IMR-90 (cell line): ENCODE measurements around the gene ALB. TPM values are rescaled to one million over a fixed set of nuclear protein-coding genes. Genes with fewer than 3 reads are reported as not detected.

ENCODE experiments used
- ATAC-seq: fragments of 200-7000 bp; cut with Tn5 transposase; 2 replicates; pipeline ENCODE4 v1.9.1; 2020; ENCODE audit warnings: low read depth, mild to moderate bottlenecking, moderate library complexity
- BruUV-seq: library from RNA; stranded (reverse); fragments of 400-500 nt; replicated peaks from 2 replicates; lab custom pipeline; 2021; lab: Mats Ljungman, UMichigan
- CTCF ChIA-PET: fragments of 300-600 bp; formaldehyde crosslinking; extraction: SDS; loops from one replicate; lab custom pipeline; 2021; ENCODE audit warnings: antibody characterized with exemption; lab: Yijun Ruan, JAX
- POLR2A ChIA-PET: fragments of 300-600 bp; sonication (Branson Sonifier 250); formaldehyde crosslinking; loops from one replicate; lab custom pipeline; 2022; ENCODE audit warnings: antibody characterized with exemption; ENCODE audit not compliant: unreplicated experiment; lab: Charles Lee
- DNase-seq: peaks from one replicate; pipeline ENCODE4 v3.0.0; 2013
- H2AFZ ChIP-seq: replicated peaks from 2 replicates; pipeline ENCODE3; 2013; ENCODE audit warnings: low read length, mild to moderate bottlenecking; ENCODE audit not compliant: poor library complexity
- H2AK5ac ChIP-seq: 2 replicates; pipeline ENCODE4 v1.6.1; 2013; ENCODE audit warnings: low read depth, low read length, inconsistent platforms
- H2AK9ac ChIP-seq: replicated peaks from 2 replicates; pipeline ENCODE3; 2013; ENCODE audit warnings: mild to moderate bottlenecking, low read depth, low read length, moderate library complexity; ENCODE audit not compliant: poor library complexity
- H2BK120ac ChIP-seq: 2 replicates; pipeline ENCODE4 v1.6.1; 2013; ENCODE audit warnings: low read depth, low read length, inconsistent platforms
- H2BK15ac ChIP-seq: 3 replicates; pipeline ENCODE4 v1.6.1; 2013; ENCODE audit warnings: low read depth, low read length, inconsistent platforms
- H2BK20ac ChIP-seq: 2 replicates; pipeline ENCODE4 v1.6.1; 2013; ENCODE audit warnings: low read depth, mild to moderate bottlenecking, inconsistent platforms, low read length, moderate library complexity
- H2BK5ac ChIP-seq: 2 replicates; pipeline ENCODE4 v1.6.1; 2013; ENCODE audit warnings: mild to moderate bottlenecking, low read depth, low read length, inconsistent platforms; ENCODE audit not compliant: poor library complexity, severe bottlenecking
- H3K14ac ChIP-seq: replicated peaks from 2 replicates; pipeline ENCODE4 v1.6.1; 2013; ENCODE audit warnings: low read depth, low read length, inconsistent platforms
- H3K18ac ChIP-seq: 2 replicates; pipeline ENCODE4 v1.6.1; 2013; ENCODE audit warnings: low read depth, low read length, control low read depth
- H3K23ac ChIP-seq: 2 replicates; pipeline ENCODE4 v1.6.1; 2013; ENCODE audit warnings: low read depth, low read length, inconsistent platforms
- H3K27ac ChIP-seq: 2 replicates; pipeline ENCODE4 v1.5.1; 2013; ENCODE audit warnings: mild to moderate bottlenecking, control low read depth, low read length; ENCODE audit not compliant: insufficient read depth
- H3K27me3 ChIP-seq: 2 replicates; pipeline ENCODE4 v1.6.1; 2013; ENCODE audit warnings: low read length; ENCODE audit not compliant: control insufficient read depth, insufficient read depth
- H3K36me3 ChIP-seq: 2 replicates; pipeline ENCODE4 v1.6.1; 2013; ENCODE audit warnings: low read length, mixed read lengths; ENCODE audit not compliant: control insufficient read depth, insufficient read depth
- H3K4ac ChIP-seq: 2 replicates; pipeline ENCODE4 v1.6.1; 2013; ENCODE audit warnings: low read depth, low read length, inconsistent platforms
- H3K4me1 ChIP-seq: 2 replicates; pipeline ENCODE4 v1.6.1; 2013; ENCODE audit warnings: low read length, mixed read lengths; ENCODE audit not compliant: control insufficient read depth, insufficient read depth
- H3K4me2 ChIP-seq: 2 replicates; pipeline ENCODE4 v1.6.1; 2013; ENCODE audit warnings: low read depth, mild to moderate bottlenecking, control low read depth, low read length, moderate library complexity
- H3K4me3 ChIP-seq: 2 replicates; pipeline ENCODE4 v1.5.1; 2013; ENCODE audit warnings: low read depth, mild to moderate bottlenecking, control low read depth, low read length, moderate library complexity; ENCODE audit not compliant: insufficient read depth
- H3K56ac ChIP-seq: 2 replicates; pipeline ENCODE4 v1.6.1; 2013; ENCODE audit warnings: low read length, inconsistent platforms; ENCODE audit not compliant: insufficient read depth; ENCODE audit errors: extremely low read depth
- H3K79me1 ChIP-seq, 2 experiments: 2 replicates each; pipeline ENCODE4 v1.6.1; 2013; ENCODE audit warnings: low read length in 2 of 2, inconsistent platforms in 1 of 2, low read depth in 1 of 2
- H3K9ac ChIP-seq: 2 replicates; pipeline ENCODE4 v1.6.1; 2013; ENCODE audit warnings: low read depth, low read length, control low read depth
- H3K9me1 ChIP-seq: 2 replicates; pipeline ENCODE4 v1.6.1; 2013; ENCODE audit warnings: low read length, inconsistent platforms; ENCODE audit not compliant: insufficient read depth
- H3K9me3 ChIP-seq: 2 replicates; pipeline ENCODE4 v1.6.1; 2013; ENCODE audit warnings: low read length; ENCODE audit not compliant: control insufficient read depth, insufficient read depth
- H4K20me1 ChIP-seq: 2 replicates; pipeline ENCODE4 v1.6.1; 2013; ENCODE audit warnings: low read length, inconsistent platforms; ENCODE audit not compliant: insufficient read depth
- H4K5ac ChIP-seq: 2 replicates; pipeline ENCODE4 v1.6.1; 2013; ENCODE audit warnings: mild to moderate bottlenecking, low read depth, low read length, control low read depth
- H4K8ac ChIP-seq, 2 experiments: 2 replicates each; pipeline ENCODE4 v1.6.1; 2013; ENCODE audit warnings: low read depth in 2 of 2, low read length in 2 of 2, control low read depth in 1 of 2, inconsistent platforms in 1 of 2
- H4K91ac ChIP-seq: 2 replicates; pipeline ENCODE4 v1.6.1; 2013; ENCODE audit warnings: low read depth, low read length, inconsistent platforms; ENCODE audit not compliant: insufficient read depth
- CEBPB ChIP-seq: IDR thresholded peaks from 2 replicates; pipeline ENCODE4 v1.6.1; 2012; ENCODE audit warnings: low read depth, low read length, improper control_type of control experiment
- MAZ ChIP-seq: IDR thresholded peaks from 2 replicates; pipeline ENCODE4 v1.6.1; 2012; ENCODE audit warnings: low read depth, mild to moderate bottlenecking, low read length, improper control_type of control experiment, moderate library complexity, borderline replicate concordance
- POLR2A ChIP-seq: IDR thresholded peaks from 2 replicates; pipeline ENCODE4 v1.6.1; 2012; ENCODE audit warnings: mild to moderate bottlenecking, low read depth, low read length
- WGBS, 2 experiments: methylation state at CpG; one replicate each; pipeline versions ENCODE4 v1.1.5 to v1.1.7; 2013; ENCODE audit warnings: missing lambda C conversion rate in 2 of 2; ENCODE audit not compliant: insufficient read length in 1 of 2; ENCODE audit errors: extremely low coverage in 2 of 2; 5-methylcytosine and 5-hydroxymethylcytosine counted together
- dilution Hi-C: fragments of 300-500 bp; cut with HindIII; formaldehyde crosslinking; loops from one replicate; pipeline ENCODE4 v1.14.3; 2018; ENCODE audit warnings: low sequenced_read_pairs; ENCODE audit not compliant: unreplicated experiment
- in situ Hi-C: fragments of 300-500 bp; cut with MboI; formaldehyde crosslinking; loops from 3 replicates; pipeline ENCODE4 v1.14.3; 2019; ENCODE audit warnings: low sequenced_read_pairs, inconsistent platforms, mixed read lengths
- intact Hi-C: fragments of 100-400 bp; cut with micrococcal nuclease; formaldehyde crosslinking; loops from 2 replicates; pipeline ENCODE4 v1.10.0; 2022
- polyA plus RNA-seq, 3 experiments: library from polyadenylated mRNA; depleted of rRNA; stranded (reverse); fragments of >200 nt; gene quantifications; 2 replicates each; pipeline ENCODE4 v1.2.3, GENCODE V29; 2012; ENCODE audit warnings: low replicate concordance in 1 of 3
- total RNA-seq: library from RNA; depleted of rRNA; stranded (reverse); fragments of >200 nt; gene quantifications from 2 replicates; pipeline ENCODE4 v1.2.3, GENCODE V29; 2012
- TF ChIP-seq, protein P1 (sequence below): conservative IDR thresholded peaks from 2 replicates; pipeline ENCODE4 v1.5.1; 2012; ENCODE audit warnings: mild to moderate bottlenecking, low read depth, low read length, improper control_type of control experiment

The ALB gene
- total and polyA plus RNA-seq, 2 of the 4 experiments (the other 2 are of a cell fraction): not detected

- DNase-seq (no peak), ATAC-seq (no peak)
- Histone ChIP-seq H3K27me3 (peaks cover 2% of the 10 kb centered on the region; the same call in 1 of the 2 replicates), H4K91ac (no peak overlapping the region), H3K9me1 (no peaks in the 10 kb centered on the region), H3K14ac (no peak overlapping the region), H2BK15ac (no peak overlapping the region), H3K4me1 (no peaks in the 10 kb centered on the region), H4K20me1 (no peaks in the 10 kb centered on the region), H3K56ac (no peak overlapping the region), H2AFZ (no peak overlapping the region), H2AK5ac (no peak overlapping the region), H3K4me3 (no peak overlapping the region), H3K23ac (no peak overlapping the region), H2BK20ac (no peak overlapping the region), H2BK5ac (no peak overlapping the region), H4K5ac (no peak overlapping the region), H3K4ac (no peak overlapping the region), H2BK120ac (no peak overlapping the region), H3K27ac (no peak overlapping the region), H4K8ac (no peak overlapping the region), H3K36me3 (no peaks in the 10 kb centered on the region), H3K9ac (no peak overlapping the region), H3K79me1 (no peaks in the 10 kb centered on the region), H3K18ac (no peak overlapping the region), H3K4me2 (no peak overlapping the region), H3K9me3 (no peaks in the 10 kb centered on the region), H2AK9ac (no peak overlapping the region)
- no TSS peak for BruUV-seq
- TF ChIP-seq POLR2A: no peak
- no peak for TF ChIP-seq MAZ
- TF ChIP-seq, protein P1, sequence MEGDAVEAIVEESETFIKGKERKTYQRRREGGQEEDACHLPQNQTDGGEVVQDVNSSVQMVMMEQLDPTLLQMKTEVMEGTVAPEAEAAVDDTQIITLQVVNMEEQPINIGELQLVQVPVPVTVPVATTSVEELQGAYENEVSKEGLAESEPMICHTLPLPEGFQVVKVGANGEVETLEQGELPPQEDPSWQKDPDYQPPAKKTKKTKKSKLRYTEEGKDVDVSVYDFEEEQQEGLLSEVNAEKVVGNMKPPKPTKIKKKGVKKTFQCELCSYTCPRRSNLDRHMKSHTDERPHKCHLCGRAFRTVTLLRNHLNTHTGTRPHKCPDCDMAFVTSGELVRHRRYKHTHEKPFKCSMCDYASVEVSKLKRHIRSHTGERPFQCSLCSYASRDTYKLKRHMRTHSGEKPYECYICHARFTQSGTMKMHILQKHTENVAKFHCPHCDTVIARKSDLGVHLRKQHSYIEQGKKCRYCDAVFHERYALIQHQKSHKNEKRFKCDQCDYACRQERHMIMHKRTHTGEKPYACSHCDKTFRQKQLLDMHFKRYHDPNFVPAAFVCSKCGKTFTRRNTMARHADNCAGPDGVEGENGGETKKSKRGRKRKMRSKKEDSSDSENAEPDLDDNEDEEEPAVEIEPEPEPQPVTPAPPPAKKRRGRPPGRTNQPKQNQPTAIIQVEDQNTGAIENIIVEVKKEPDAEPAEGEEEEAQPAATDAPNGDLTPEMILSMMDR: no peak
- TF ChIP-seq CEBPB: no peak
- POLR2A ChIA-PET: interaction anchor here (0.5 kb wide), 1 partner anchor 10 kb away, joined by 3 read pairs; no protein-coding TSS in a partner anchor
- WGBS, 2 experiments: no CpG with 5 or more reads among the region's 3 CpGs
- in situ Hi-C loops: no loop called here
- dilution Hi-C loops: no loop called here
- CTCF ChIA-PET: interaction anchor here (1.0 kb wide), 1 partner anchor 15 kb away, joined by 3 read pairs; no protein-coding TSS in a partner anchor
- intact Hi-C loops: loop anchor here (10.0 kb wide), 1 partner anchor 215 kb away; no protein-coding TSS in a partner anchor
Observed at GRCh38 chr4:73439991-73440390, 35.9 kb downstream of the ALB start.
